Epithelial cell of proximal tubule (primary cell): Measurements from ENCODE around the gene AP5Z1. TPM values are rescaled to one million over a fixed set of nuclear protein-coding genes. Genes with fewer than 3 reads are reported as not detected.

ENCODE experiments used
- DNase-seq: peaks from one replicate; pipeline ENCODE4 v3.0.0-alpha.2; 2011; ENCODE audit warnings: low read depth
- H3K4me3 ChIP-seq: 2 replicates; pipeline ENCODE4 v1.5.1; 2011; ENCODE audit warnings: low read depth, mild to moderate bottlenecking, low read length
- total RNA-seq: library from RNA; depleted of rRNA; stranded (reverse); fragments of >200 nt; gene quantifications from 2 replicates; pipeline ENCODE4 v1.2.3, GENCODE V29; 2015
- TF ChIP-seq, protein P1 (sequence below): conservative IDR thresholded peaks from 2 replicates; pipeline ENCODE4 v1.5.1; 2012; ENCODE audit warnings: low read depth, mild to moderate bottlenecking, low read length

AP5Z1 gene
- total RNA-seq, 1 donor from 2014 or later = 21.4 TPM

GRCh38 chr7:4745971-4746919 is 29.2 kb upstream of the AP5Z1 start:
- H3K4me3 ChIP-seq = peak overlapping the region; percentile 33
- peak; percentile 66 for DNase-seq
- TF ChIP-seq, protein P1, sequence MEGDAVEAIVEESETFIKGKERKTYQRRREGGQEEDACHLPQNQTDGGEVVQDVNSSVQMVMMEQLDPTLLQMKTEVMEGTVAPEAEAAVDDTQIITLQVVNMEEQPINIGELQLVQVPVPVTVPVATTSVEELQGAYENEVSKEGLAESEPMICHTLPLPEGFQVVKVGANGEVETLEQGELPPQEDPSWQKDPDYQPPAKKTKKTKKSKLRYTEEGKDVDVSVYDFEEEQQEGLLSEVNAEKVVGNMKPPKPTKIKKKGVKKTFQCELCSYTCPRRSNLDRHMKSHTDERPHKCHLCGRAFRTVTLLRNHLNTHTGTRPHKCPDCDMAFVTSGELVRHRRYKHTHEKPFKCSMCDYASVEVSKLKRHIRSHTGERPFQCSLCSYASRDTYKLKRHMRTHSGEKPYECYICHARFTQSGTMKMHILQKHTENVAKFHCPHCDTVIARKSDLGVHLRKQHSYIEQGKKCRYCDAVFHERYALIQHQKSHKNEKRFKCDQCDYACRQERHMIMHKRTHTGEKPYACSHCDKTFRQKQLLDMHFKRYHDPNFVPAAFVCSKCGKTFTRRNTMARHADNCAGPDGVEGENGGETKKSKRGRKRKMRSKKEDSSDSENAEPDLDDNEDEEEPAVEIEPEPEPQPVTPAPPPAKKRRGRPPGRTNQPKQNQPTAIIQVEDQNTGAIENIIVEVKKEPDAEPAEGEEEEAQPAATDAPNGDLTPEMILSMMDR = no peak

- no peak for DNase-seq
- TF ChIP-seq, protein P1 = no peak
Observed at GRCh38 chr7:4747013-4747412, 28.4 kb upstream of the AP5Z1 start.

DNA sequence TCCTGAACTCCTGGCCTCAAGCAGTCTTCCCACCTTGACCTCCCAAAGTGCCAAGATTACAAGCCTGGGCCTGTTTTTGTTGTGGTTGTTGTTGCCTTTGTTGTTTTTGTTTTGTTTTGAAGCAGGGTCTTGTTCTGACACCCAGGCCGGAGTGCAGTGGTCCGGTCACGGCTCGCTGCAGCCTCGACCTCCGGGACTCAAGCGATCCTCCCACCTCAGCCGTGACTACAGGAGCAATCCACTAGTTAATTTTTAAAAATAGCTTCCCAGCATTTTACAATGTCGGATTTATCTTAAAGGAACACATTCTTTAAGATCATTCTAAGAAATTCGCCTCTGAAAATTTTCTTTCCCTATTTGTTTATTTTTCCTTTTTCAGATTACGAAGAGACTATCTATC is 27.7 kb upstream of the AP5Z1 start:
- DNase-seq = peak; percentile 18
- TF ChIP-seq, protein P1 = no peak
- H3K4me3 ChIP-seq = peak overlapping the region; percentile 23

More at GRCh38 chr7:4747013-4747412, 28.4 kb upstream of the AP5Z1 start:
- no peak overlapping the region for H3K4me3 ChIP-seq

- TF ChIP-seq, protein P1 = no peak
- DNase-seq = peak; percentile 25
- H3K4me3 ChIP-seq = peak overlapping the region; percentile 23
Observed at GRCh38 chr7:4748231-4748681, 27.2 kb upstream of the AP5Z1 start.

GRCh38 chr7:4749363-4749762 is 26.1 kb upstream of the AP5Z1 start:
- no peak overlapping the region for H3K4me3 ChIP-seq

DNA sequence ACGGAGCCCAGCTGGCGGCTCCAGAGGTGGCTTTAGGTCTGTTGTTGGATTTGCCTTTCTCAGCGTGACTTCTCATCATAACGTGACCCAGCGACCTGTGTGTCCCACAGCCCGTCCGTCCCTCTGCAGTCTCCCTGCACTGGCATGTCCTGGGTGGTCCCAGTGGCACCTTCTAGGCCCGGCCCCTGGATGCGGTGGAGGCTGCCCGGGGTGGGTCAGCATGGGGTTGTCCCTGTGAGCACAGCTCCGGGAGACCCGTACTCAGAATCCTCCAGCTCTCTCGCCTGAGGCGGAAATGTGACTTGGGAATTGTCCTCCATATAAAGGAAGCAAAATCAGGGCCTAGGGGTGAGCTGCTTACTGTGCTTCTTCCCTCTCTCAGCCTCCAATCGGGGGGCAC is 25.6 kb upstream of the AP5Z1 start:
- TF ChIP-seq, protein P1 = no peak
- no peak for DNase-seq
- H3K4me3 ChIP-seq = no peak overlapping the region

More at GRCh38 chr7:4749363-4749762, 26.1 kb upstream of the AP5Z1 start:
- no peak for DNase-seq
- TF ChIP-seq, protein P1 = no peak

DNA sequence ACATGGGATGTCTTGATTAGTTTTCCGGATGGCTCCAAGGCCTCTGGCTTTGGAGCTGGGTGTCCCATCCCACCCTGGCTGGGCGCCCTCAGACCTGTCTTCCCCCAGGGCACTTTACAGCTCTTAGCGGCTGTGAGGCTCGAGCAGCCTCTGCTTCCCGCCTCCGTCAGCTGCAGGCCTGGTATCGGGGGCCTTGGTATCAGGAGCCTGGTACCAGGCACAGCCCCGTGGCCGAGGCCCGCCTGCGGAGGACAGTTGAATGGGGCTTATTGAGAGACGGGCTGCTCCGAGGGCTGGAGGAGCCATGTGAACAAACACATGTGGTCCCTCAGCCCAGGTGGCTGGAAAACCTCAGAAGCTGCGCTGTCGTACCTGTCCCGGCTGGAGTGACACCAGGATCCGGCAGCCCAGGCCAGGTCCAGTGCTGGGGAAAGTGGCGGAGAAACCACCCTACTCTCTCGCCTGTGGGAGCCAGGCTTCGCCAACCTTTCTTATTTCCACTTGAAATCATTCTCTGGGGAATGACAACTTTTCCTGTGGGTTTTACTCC is 23.9 kb upstream of the AP5Z1 start:
- DNase-seq = no peak
- TF ChIP-seq, protein P1 = no peak
- H3K4me3 ChIP-seq = no peak overlapping the region
